Left lung (tissue), 10 donors: ENCODE data around the gene KIF26B. TPM values are rescaled to one million over a fixed set of nuclear protein-coding genes. Genes with fewer than 3 reads are reported as not detected.

ENCODE experiments used
- ATAC-seq: fragments of 200-7000 bp; cut with Tn5 transposase; one replicate; pipeline ENCODE4 v1.9.1; 2020; ENCODE audit warnings: moderate library complexity
- DNase-seq, 4 donors: peaks; one replicate each; pipeline ENCODE4 v3.0.0-alpha.2; 2013 to 2020
- H3K27ac ChIP-seq, 2 donors: fragments of 200-600 bp; sonication (generic) in 1 of 2; one replicate each; pipeline versions ENCODE4 v1.5.0 to v1.8.0; 2020 to 2021
- H3K27me3 ChIP-seq, 2 donors: fragments of 200-600 bp; sonication (generic) in 1 of 2; one replicate each; pipeline versions ENCODE4 v1.5.0 to v1.8.0; 2020 to 2021
- H3K36me3 ChIP-seq, 2 donors: fragments of 200-600 bp; sonication (generic) in 1 of 2; one replicate each; pipeline versions ENCODE4 v1.5.0 to v1.8.0; 2020 to 2021
- H3K4me1 ChIP-seq, 2 donors: fragments of 200-600 bp; one replicate each; pipeline ENCODE4 v1.8.0; 2021
- H3K4me3 ChIP-seq, 2 donors: fragments of 200-600 bp; sonication (generic) in 1 of 2; one replicate each; pipeline versions ENCODE4 v1.5.0 to v1.8.0; 2020 to 2021; ENCODE audit warnings: mild to moderate bottlenecking in 1 of 2
- H3K9me3 ChIP-seq, 2 donors: fragments of 200-600 bp; sonication (generic) in 1 of 2; one replicate each; pipeline versions ENCODE4 v1.5.0 to v1.8.0; 2020 to 2021
- intact Hi-C, 2 donors: fragments of 100-400 bp; cut with DNase I; formaldehyde crosslinking; loops; one replicate each; pipeline versions ENCODE4 v1.11.2 to v1.14.2; 2022
- polyA plus RNA-seq, 6 donors: library from polyadenylated mRNA; unstranded; fragments of 120-200 nt; gene quantifications; one replicate each; pipeline ENCODE4 v1.2.1, GENCODE V29; 2013; ENCODE audit not compliant: insufficient read length in 6 of 6
- total RNA-seq, 2 donors: library from RNA; stranded (reverse); fragmentation: NEBNext Ultra II Directional; extraction: Animal tissue kit (Norgen Biotek cat#: 25700); gene quantifications; one replicate each; pipeline ENCODE4 v1.2.1, GENCODE V29; 2021
- TF ChIP-seq, protein P1 (sequence below), 2 donors: fragments of 200-600 bp; sonication (generic) in 1 of 2; IDR thresholded peaks; one replicate each; pipeline versions ENCODE4 v1.5.0 to v1.8.0; 2021; ENCODE audit warnings: antibody characterized with exemption in 2 of 2
- donor health status: DM: no; HTN: yes; CAD: no.
- donor health status: DM: no; HTN: no; CAD: no.

Gene KIF26B
- total and polyA plus RNA-seq, 8 donors = 3.9 to 28.3 (median 6.5) TPM

DNA sequence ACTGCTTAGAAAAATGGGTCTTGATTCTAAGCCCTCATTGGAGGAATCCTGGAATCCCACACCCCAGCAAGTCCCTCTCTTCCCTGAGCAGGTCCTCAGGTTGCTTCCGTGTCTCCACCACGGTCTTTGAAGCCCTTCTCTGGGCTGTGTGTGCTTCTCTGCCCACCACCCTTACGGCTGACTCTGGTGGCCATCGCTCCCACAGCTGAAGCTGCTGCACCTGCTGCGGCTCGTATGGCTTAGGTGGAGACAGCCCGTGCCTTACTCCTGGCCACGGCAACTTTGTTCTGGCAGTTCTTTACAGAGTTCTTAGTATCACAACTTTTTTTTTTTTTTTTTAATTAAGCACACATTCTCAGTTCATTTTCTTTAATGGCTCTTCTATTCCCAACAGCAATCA, 10.9 kb upstream of the KIF26B start:
- Histone ChIP-seq H3K36me3 (no peaks in the 10 kb centered on the region), H3K4me1 (no peaks in the 10 kb centered on the region), H3K27ac (no peak overlapping the region), H3K9me3 (no peaks in the 10 kb centered on the region), H3K4me3 (no peak overlapping the region), H3K27me3 (no peaks in the 10 kb centered on the region)
- DNase-seq = no peak
- ATAC-seq = no peak
- intact Hi-C loops = no loop called here
- TF ChIP-seq, protein P1, sequence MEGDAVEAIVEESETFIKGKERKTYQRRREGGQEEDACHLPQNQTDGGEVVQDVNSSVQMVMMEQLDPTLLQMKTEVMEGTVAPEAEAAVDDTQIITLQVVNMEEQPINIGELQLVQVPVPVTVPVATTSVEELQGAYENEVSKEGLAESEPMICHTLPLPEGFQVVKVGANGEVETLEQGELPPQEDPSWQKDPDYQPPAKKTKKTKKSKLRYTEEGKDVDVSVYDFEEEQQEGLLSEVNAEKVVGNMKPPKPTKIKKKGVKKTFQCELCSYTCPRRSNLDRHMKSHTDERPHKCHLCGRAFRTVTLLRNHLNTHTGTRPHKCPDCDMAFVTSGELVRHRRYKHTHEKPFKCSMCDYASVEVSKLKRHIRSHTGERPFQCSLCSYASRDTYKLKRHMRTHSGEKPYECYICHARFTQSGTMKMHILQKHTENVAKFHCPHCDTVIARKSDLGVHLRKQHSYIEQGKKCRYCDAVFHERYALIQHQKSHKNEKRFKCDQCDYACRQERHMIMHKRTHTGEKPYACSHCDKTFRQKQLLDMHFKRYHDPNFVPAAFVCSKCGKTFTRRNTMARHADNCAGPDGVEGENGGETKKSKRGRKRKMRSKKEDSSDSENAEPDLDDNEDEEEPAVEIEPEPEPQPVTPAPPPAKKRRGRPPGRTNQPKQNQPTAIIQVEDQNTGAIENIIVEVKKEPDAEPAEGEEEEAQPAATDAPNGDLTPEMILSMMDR (IDR thresholded peaks at IDR 0.05) = no peak

DNA sequence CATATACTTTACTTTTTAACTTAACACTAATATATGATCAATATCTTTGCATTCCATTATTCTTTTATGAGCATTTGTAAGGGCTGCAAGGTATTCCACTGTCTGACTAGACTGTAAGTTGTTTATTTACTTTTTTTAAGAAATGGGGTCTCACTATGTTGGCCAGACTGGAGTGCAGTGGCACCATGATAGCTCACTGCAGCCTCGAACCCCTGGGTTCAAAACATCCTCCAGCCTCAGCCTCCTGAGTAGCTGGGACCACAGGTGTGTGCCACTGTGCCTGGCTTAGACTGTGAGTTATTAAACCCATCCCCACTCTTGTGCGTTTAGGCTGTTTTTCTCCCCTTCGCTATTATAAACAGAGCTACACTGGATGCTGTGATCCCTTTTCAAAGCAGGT, 6.7 kb upstream of the KIF26B start:
- ATAC-seq (no peak), DNase-seq (no peak)
- peaks cover 0 to 29% of the 10 kb centered on the region in 2 donors for H3K27me3 ChIP-seq
- intact Hi-C loops = no loop called here
- no peaks in the 10 kb centered on the region for H3K9me3 ChIP-seq
- no peak overlapping the region for H3K27ac ChIP-seq
- H3K4me1 ChIP-seq = peaks cover 0 to 3% of the 10 kb centered on the region in 2 donors
- H3K36me3 ChIP-seq = no peaks in the 10 kb centered on the region
- H3K4me3 ChIP-seq = no peak overlapping the region
- TF ChIP-seq, protein P1 (IDR thresholded peaks at IDR 0.05) = no peak

DNA sequence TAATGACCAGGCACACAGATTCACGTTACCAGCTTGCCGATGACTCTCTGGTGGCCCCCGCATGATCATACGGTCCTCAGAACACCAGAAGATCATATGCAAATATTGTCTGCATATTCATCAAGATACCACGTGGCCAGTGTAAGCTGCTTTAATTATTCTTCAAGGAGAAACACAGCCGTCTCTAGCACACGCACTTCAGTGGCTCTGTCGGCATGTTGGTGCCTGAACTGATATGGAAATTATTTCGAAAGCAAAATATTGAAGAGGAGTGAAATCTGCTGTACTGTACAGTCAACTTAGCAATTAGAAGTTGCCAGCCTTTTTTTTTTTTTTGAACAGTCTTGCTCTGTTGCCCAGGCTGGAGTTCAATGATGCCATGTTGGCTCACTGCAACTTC, 5.9 kb upstream of the KIF26B start:
- TF ChIP-seq, protein P1 (IDR thresholded peaks at IDR 0.05) = no peak
- Histone ChIP-seq H3K4me3 (no peak overlapping the region), H3K27me3 (peaks cover 0 to 37% of the 10 kb centered on the region in 2 donors), H3K36me3 (no peaks in the 10 kb centered on the region), H3K9me3 (no peaks in the 10 kb centered on the region), H3K4me1 (peaks cover 4 to 11% of the 10 kb centered on the region in 2 donors), H3K27ac (no peak overlapping the region)
- DNase-seq (no peak), ATAC-seq (no peak)
- intact Hi-C loops = no loop called here

DNA sequence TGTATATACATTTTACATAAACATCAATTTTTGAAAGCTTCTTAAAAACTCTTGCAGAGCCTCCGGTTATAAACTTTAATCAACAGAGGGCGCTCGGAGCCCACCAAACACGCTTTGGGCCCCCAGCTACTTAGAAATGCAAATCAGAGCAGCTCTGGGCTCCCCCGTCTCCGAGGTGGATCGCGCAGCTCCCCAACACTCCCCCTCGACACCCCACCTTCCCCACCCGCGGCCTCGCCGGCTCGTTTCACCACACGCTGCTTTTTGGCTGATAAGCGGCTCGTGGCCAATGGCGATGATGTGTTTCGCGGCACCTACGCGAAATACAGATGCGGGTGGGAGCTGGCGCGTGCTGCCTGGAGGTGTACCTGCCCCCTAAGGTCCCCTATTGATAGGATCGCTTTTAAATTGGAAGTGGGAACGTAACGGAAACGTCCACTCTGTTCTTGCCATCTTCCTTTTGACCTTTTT, 1.7 kb upstream of the KIF26B start:
- intact Hi-C loops = loop anchor here in 1 of 2 donors (5.0 to 10.0 kb wide), 2 partner anchors 852 to 1339 kb away; no protein-coding TSS in a partner anchor
- H3K4me3 ChIP-seq = peak overlapping the region; percentile 39 to 48
- H3K4me1 ChIP-seq = peaks cover 4 to 47% of the 10 kb centered on the region in 2 donors
- no peak overlapping the region for H3K27ac ChIP-seq
- H3K36me3 ChIP-seq = no peaks in the 10 kb centered on the region
- TF ChIP-seq, protein P1 (IDR thresholded peaks at IDR 0.05) = peak; percentile 45 to 68
- H3K27me3 ChIP-seq = peaks cover 0 to 80% of the 10 kb centered on the region in 2 donors
- DNase-seq (peak; percentile 55 to 82 (median 78)), ATAC-seq (peak; percentile 31)
- H3K9me3 ChIP-seq = no peaks in the 10 kb centered on the region

DNA sequence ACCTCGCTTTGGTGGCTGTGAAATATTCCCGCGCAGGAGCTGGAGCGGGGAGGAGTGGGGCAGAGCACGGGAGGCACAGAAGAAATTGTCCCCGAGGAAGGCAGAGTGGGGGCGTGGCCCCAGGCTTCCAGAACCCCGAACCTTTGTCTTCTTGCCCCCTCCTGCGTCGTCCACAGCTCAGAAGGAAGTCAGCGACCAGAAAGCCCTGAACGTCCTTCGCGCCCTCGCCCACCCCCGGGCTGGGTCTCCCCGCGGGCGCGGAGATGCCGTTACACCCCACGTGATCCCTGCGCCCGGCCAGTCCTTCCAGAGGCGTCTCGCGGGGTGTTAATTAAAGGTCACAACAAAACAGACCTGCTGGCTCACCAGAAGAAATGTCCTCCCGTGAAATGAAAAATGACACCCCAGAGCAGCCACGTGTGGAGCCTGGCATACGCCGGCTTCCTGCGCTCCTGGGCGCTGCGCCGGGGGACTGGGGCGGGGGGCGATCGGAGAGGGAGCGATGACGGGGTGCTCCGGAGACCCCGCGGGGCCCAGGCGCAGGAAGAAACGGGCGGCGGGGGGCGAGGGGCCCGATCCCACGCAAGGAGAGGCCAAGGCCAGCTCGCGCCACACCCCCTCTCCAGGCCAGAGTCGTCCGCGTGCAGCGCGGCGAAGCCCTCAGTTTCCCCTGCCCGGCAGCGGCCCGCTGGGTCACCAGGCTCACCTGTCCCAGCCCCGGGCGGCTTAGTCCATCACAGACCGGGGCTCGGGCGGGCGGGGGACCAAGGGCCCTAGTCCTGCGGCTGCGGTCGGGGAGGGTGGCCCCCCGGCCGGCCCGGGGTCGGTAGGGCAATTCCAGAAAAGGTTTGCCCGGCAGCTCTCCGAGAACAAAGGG, 995 bp upstream of the KIF26B start:
- no peaks in the 10 kb centered on the region for H3K9me3 ChIP-seq
- H3K36me3 ChIP-seq = no peaks in the 10 kb centered on the region
- intact Hi-C loops = loop anchor here in 1 of 2 donors (5.0 to 10.0 kb wide), 2 partner anchors 851 to 1339 kb away; no protein-coding TSS in a partner anchor
- ATAC-seq (peak; percentile 3), DNase-seq (peak in 2 of 4 donors; percentile 24 to 82)
- H3K27ac ChIP-seq = no peak overlapping the region
- TF ChIP-seq, protein P1 (IDR thresholded peaks at IDR 0.05) = no peak
- peaks cover 0 to 84% of the 10 kb centered on the region in 2 donors for H3K27me3 ChIP-seq
- peak overlapping the region; percentile 39 to 48 for H3K4me3 ChIP-seq
- peaks cover 4 to 47% of the 10 kb centered on the region in 2 donors for H3K4me1 ChIP-seq
